Subcutaneous adipose tissue (tissue), 4 donors: ENCODE measurements around the gene OR8A1. TPM values are rescaled to one million over a fixed set of nuclear protein-coding genes. Genes with fewer than 3 reads are reported as not detected.

Experiments used
- small RNA-seq: library from RNA; depleted of rRNA; stranded (forward); fragments of <200 nt; gene quantifications from one replicate; pipeline ENCODE3, GENCODE V24; 2016
- total RNA-seq, 4 donors: library from RNA; depleted of rRNA; stranded (reverse); fragments of >200 nt; gene quantifications; one replicate each; pipeline ENCODE4 v1.1.0, GENCODE V29; 2016
- TF ChIP-seq, protein P1 (sequence below): fragments of 450-650 bp; IDR thresholded peaks from one replicate; pipeline ENCODE4 v1.5.1; 2016; ENCODE audit warnings: low read depth, mild to moderate bottlenecking, control low read depth, antibody characterized with exemption, moderate library complexity

The OR8A1 gene
- total RNA-seq, 4 donors from 2014 or later: not detected

DNA sequence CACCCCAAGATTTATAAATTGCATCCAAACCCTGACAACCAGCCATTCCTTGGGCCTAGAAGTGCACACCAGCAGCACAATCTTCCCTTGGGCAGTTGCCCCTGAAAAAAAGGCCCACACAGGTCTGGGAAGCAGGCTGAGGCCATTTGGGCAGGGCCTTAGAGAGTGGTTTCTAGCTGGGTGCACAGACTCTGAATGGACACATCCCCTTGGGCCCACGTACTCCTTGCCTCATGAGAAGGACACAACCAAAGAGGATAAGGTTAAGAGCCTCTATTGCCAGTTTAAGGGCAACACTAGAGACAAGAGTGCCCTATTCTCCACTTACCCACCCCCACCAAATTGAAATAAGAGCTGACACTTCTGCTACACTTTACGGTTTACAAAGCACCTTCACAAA is 40.5 kb downstream of the OR8A1 start:
- TF ChIP-seq, protein P1, sequence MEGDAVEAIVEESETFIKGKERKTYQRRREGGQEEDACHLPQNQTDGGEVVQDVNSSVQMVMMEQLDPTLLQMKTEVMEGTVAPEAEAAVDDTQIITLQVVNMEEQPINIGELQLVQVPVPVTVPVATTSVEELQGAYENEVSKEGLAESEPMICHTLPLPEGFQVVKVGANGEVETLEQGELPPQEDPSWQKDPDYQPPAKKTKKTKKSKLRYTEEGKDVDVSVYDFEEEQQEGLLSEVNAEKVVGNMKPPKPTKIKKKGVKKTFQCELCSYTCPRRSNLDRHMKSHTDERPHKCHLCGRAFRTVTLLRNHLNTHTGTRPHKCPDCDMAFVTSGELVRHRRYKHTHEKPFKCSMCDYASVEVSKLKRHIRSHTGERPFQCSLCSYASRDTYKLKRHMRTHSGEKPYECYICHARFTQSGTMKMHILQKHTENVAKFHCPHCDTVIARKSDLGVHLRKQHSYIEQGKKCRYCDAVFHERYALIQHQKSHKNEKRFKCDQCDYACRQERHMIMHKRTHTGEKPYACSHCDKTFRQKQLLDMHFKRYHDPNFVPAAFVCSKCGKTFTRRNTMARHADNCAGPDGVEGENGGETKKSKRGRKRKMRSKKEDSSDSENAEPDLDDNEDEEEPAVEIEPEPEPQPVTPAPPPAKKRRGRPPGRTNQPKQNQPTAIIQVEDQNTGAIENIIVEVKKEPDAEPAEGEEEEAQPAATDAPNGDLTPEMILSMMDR: no peak

DNA sequence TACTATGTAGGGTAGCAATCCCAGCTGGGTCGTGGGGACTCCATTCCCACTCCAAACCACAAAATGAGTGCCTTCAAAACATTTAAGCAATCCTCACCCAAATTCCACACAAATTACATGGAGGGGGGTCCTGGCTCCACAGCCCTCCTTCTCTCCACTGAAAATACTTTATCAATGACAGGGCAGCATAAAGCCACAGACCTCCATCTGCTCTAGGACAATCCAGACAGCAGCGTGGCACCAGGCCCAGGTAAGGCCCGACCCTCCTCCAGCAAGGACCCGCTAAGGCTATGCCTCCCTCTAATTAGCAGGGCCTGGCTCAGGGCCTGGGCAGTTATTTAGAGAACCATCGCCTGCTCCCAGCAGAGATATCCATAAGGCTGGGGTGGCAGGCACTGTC is 41.3 kb downstream of the OR8A1 start, which contains the start of gene PANX3:
Gene PANX3, plus strand, starts transcription at position 365 of the 400 bp plus-strand sequence. CDS start 129 bp downstream, outside the sequence.
- TF ChIP-seq, protein P1: no peak

DNA sequence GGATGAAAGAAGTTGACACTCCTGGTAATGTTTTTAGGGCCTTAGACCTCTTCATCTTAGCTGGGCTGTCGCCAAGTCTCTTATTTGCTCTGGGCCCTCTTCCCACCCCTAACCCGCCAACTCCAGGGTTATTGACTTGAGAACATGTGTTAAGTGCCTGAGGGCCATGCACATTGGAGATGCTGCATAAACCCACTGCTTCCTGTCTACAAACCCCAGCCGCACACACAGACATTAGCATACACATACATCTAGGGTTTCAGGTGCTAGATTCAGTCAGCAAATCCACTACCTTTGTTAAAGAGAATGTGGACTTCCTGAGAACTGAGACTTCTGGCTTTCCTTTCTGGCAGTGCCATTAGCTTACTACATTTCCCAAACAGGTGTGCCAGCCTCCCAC is 42.2 kb downstream of the OR8A1 start:
- TF ChIP-seq, protein P1: no peak

GRCh38 chr11:124612567-124613246 is 42.9 kb downstream of the OR8A1 start:
- TF ChIP-seq, protein P1: no peak

DNA sequence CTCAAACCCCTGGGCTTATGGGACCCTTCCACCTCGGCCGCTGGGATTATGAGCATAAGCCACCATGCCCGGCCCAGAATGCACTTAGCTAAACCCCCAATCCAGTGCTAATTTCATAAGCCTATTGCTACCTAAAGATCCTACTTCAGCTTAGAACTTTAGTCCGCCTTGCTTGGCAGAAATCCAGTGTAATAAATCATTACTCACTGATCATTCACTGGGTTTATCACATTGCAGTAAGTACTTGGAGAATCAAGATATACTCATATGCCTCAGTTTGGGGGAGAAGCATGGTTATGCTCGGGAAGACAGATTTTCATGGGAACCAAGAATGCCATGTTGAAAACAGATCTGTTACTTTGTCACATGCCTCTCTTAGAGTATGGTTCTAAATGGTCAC is 49.1 kb downstream of the OR8A1 start:
- TF ChIP-seq, protein P1: no peak

Small RNA genes within 50 kb of the gene (small RNA-seq; reads per million reads assigned to genes)
- not detected for gene OR8A3P

Other genes starting within 250 kb of the OR8A1 start
- gene OR8D2, start 249.8 kb upstream of the OR8A1 start, total RNA-seq: not detected
- gene OR8B2, start 185.5 kb upstream of the OR8A1 start, total RNA-seq: not detected
- gene OR8B3, start 171.0 kb upstream of the OR8A1 start, total RNA-seq: not detected
- gene OR8B4, start 145.1 kb upstream of the OR8A1 start, total RNA-seq: not detected
- gene OR8B8, start 124.3 kb upstream of the OR8A1 start, total RNA-seq: not detected
- not detected for gene OR8B12, start 26.3 kb upstream of the OR8A1 start, total RNA-seq
- gene PANX3, start 41.4 kb downstream of the OR8A1 start, total RNA-seq: not detected
- gene TBRG1, start 52.9 kb downstream of the OR8A1 start, total RNA-seq: 10 to 100 TPM; 34.5 to 40.5 (median 37.6) TPM
- 10 to 100 TPM in 3 of 4 donors, 1 to 10 TPM in 1; 8.5 to 17.1 (median 12.8) TPM for gene SIAE, start 103.7 kb downstream of the OR8A1 start, total RNA-seq
- 1 to 10 TPM in 3 of 4 donors, under 1 TPM in 1; 0.94 to 5.3 (median 1.5) TPM for gene SPA17, start 103.9 kb downstream of the OR8A1 start, total RNA-seq
- gene NRGN, start 169.9 kb downstream of the OR8A1 start, total RNA-seq: 1 to 10 TPM in 3 of 4 donors, not detected in 1; 1.3 to 2.0 (median 2.0) TPM
- gene VSIG2, start 182.3 kb downstream of the OR8A1 start, total RNA-seq: not detected
- 10 to 100 TPM; 15.0 to 82.7 (median 38.6) TPM for gene ESAM, start 192.3 kb downstream of the OR8A1 start, total RNA-seq
- gene MSANTD2, start 230.4 kb downstream of the OR8A1 start, total RNA-seq: 10 to 100 TPM; 11.6 to 23.9 (median 15.0) TPM